Endothelial cell of umbilical vein (primary cell): ENCODE measurements around the gene CEP120. TPM values are rescaled to one million over a fixed set of nuclear protein-coding genes. Genes with fewer than 3 reads are reported as not detected.

Experiments used
- BruUV-seq: library from RNA; stranded (reverse); fragments of 400-500 nt; replicated peaks from 2 replicates; lab custom pipeline; 2021; lab: Mats Ljungman, UMichigan
- CTCF ChIA-PET: fragments of 300-600, 350-600 bp; sonication (Branson Sonifier 250); formaldehyde crosslinking; loops from one replicate; lab custom pipeline; 2021; ENCODE audit warnings: antibody characterized with exemption, inconsistent platforms; lab: Charles Lee
- POLR2A ChIA-PET: fragments of 300-600, 350-600 bp; sonication (Branson Sonifier 250); formaldehyde crosslinking; loops from one replicate; lab custom pipeline; 2021; ENCODE audit warnings: antibody characterized with exemption, inconsistent platforms; lab: Charles Lee
- DNase-seq: peaks from one replicate; pipeline ENCODE4 v3.0.0-alpha.2; 2011; ENCODE audit warnings: low read depth, low spot score
- FAIRE-seq: peaks from 2 replicates; lab custom pipeline; 2011; peaks lifted over from hg19 to GRCh38; lab: Jason Lieb, UNC
- H2AFZ ChIP-seq: 2 replicates; pipeline ENCODE4 v1.6.0; 2012; ENCODE audit warnings: low read depth, low read length, control low read depth, inconsistent platforms
- H3K27ac ChIP-seq: 2 replicates; pipeline ENCODE4 v1.5.1; 2011; ENCODE audit warnings: low read depth, mild to moderate bottlenecking, control low read depth, low read length, moderate library complexity; ENCODE audit not compliant: insufficient read depth
- H3K27me3 ChIP-seq, 2 experiments: 2 replicates each; pipeline versions ENCODE4 v1.6.0 to v1.6.1; 2011; ENCODE audit warnings: low read length in 2 of 2, mixed read lengths in 1 of 2; ENCODE audit not compliant: control insufficient read depth in 2 of 2, insufficient read depth in 2 of 2
- H3K36me3 ChIP-seq, 2 experiments: 2 replicates in 1 of 2; 3 replicates in 1 of 2; pipeline ENCODE4 v1.5.1; 2011; ENCODE audit warnings: low read length in 2 of 2, mild to moderate bottlenecking in 1 of 2, moderate library complexity in 1 of 2; ENCODE audit not compliant: control insufficient read depth in 2 of 2, insufficient read depth in 2 of 2; ENCODE audit errors: extremely low read depth in 1 of 2
- H3K4me1 ChIP-seq: 3 replicates; pipeline ENCODE4 v1.5.1; 2011; ENCODE audit warnings: mild to moderate bottlenecking, low read length; ENCODE audit not compliant: control insufficient read depth, insufficient read depth; ENCODE audit errors: extremely low read depth
- H3K4me2 ChIP-seq: 2 replicates; pipeline ENCODE4 v1.6.1; 2011; ENCODE audit warnings: low read length, control low read depth, mixed read lengths; ENCODE audit not compliant: insufficient read depth
- H3K4me3 ChIP-seq, 3 experiments: fragments of 200-600 bp in 1 of 3; sonication (generic), shearing (Covaris generic) in 1 of 3; replicated peaks in 1 of 3; 2 replicates each; pipeline ENCODE4 v1.5.1; 2011 to 2016; ENCODE audit warnings: control low read depth in 3 of 3, low read length in 3 of 3, mild to moderate bottlenecking in 2 of 3, inconsistent platforms in 1 of 3, low read depth in 1 of 3, moderate library complexity in 1 of 3; ENCODE audit not compliant: insufficient read depth in 1 of 3
- H3K79me2 ChIP-seq: 2 replicates; pipeline ENCODE4 v1.6.0; 2012; ENCODE audit warnings: low read length, inconsistent platforms; ENCODE audit not compliant: control insufficient read depth, insufficient read depth
- H3K9ac ChIP-seq: replicated peaks from 2 replicates; pipeline ENCODE3; 2011; ENCODE audit warnings: low read length, control low read depth; ENCODE audit not compliant: insufficient read depth; ENCODE audit errors: extremely low read depth
- H3K9me1 ChIP-seq: replicated peaks from 3 replicates; pipeline ENCODE4 v1.6.0; 2011; ENCODE audit warnings: mild to moderate bottlenecking, low read length; ENCODE audit not compliant: control insufficient read depth, insufficient read depth; ENCODE audit errors: extremely low read depth
- H3K9me3 ChIP-seq: replicated peaks from 2 replicates; pipeline ENCODE4 v1.5.1; 2012; ENCODE audit warnings: low read length, inconsistent platforms; ENCODE audit not compliant: control insufficient read depth, insufficient read depth
- H4K20me1 ChIP-seq: replicated peaks from 2 replicates; pipeline ENCODE3; 2011; ENCODE audit warnings: mild to moderate bottlenecking, low read length; ENCODE audit not compliant: control insufficient read depth, insufficient read depth; ENCODE audit errors: extremely low read depth
- CTCF ChIP-seq, 2 donors: IDR thresholded peaks; 1 replicate in 1 of 2; 2 replicates in 1 of 2; pipeline ENCODE4 v1.5.1; 2011; ENCODE audit warnings: low read length in 2 of 2, mild to moderate bottlenecking in 2 of 2, moderate library complexity in 2 of 2, control low read depth in 1 of 2, inconsistent platforms in 1 of 2, low read depth in 1 of 2; ENCODE audit not compliant: insufficient read depth in 1 of 2; ENCODE audit errors: extremely low read depth in 1 of 2
- EZH2 ChIP-seq: IDR thresholded peaks from 2 replicates; pipeline ENCODE4 v1.6.1; 2012; ENCODE audit warnings: borderline replicate concordance, low read depth, mild to moderate bottlenecking, moderate library complexity, low read length, inconsistent platforms; ENCODE audit not compliant: severe bottlenecking
- FOS ChIP-seq: IDR thresholded peaks from 2 replicates; pipeline ENCODE4 v1.6.1; 2011; ENCODE audit warnings: mild to moderate bottlenecking, low read length, moderate library complexity, borderline replicate concordance; ENCODE audit not compliant: insufficient read depth
- GATA2 ChIP-seq: IDR thresholded peaks from 2 replicates; pipeline ENCODE4 v1.7.0; 2011; ENCODE audit warnings: low read depth, mild to moderate bottlenecking, moderate library complexity, mixed read lengths, low read length; ENCODE audit not compliant: insufficient read length, insufficient read depth
- JUN ChIP-seq: IDR thresholded peaks from 2 replicates; pipeline ENCODE4 v1.6.1; 2011; ENCODE audit warnings: borderline replicate concordance, low read depth; ENCODE audit not compliant: insufficient read length, insufficient read depth
- MAX ChIP-seq: IDR thresholded peaks from 2 replicates; pipeline ENCODE4 v1.6.1; 2011; ENCODE audit not compliant: insufficient read depth, insufficient read length
- MYC ChIP-seq: IDR thresholded peaks from one replicate; pipeline ENCODE4 v1.6.1; 2011; ENCODE audit warnings: mild to moderate bottlenecking, low read depth, low read length
- POLR2A ChIP-seq: IDR thresholded peaks from 2 replicates; pipeline ENCODE4 v1.6.1; 2012; ENCODE audit warnings: low read depth, mild to moderate bottlenecking, control low read depth, low read length
- POLR2AphosphoS5 ChIP-seq: IDR thresholded peaks from 2 replicates; pipeline ENCODE4 v1.6.1; 2012; ENCODE audit warnings: low read depth, mild to moderate bottlenecking, control low read depth, low read length, moderate library complexity; ENCODE audit not compliant: insufficient read depth
- dilution Hi-C: fragments of 300-500 bp; cut with MboI; formaldehyde crosslinking; loops from one replicate; pipeline ENCODE4 v1.15.0; 2019; ENCODE audit warnings: low sequenced_read_pairs; ENCODE audit not compliant: extremely low pct_ligation_motif_present
- intact Hi-C: fragments of 100-400 bp; cut with micrococcal nuclease; formaldehyde crosslinking; loops from one replicate; pipeline ENCODE4 v1.10.0; 2022
- polyA plus RNA-seq, 4 experiments: library from polyadenylated mRNA; depleted of rRNA in 3 of 4; stranded (reverse) in 3 of 4; unstranded in 1 of 4; fragments of >200 nt; gene quantifications; 2 replicates each; pipeline versions ENCODE4 v1.2.1 to v1.2.3, GENCODE V29; 2011 to 2012; ENCODE audit warnings: missing spikeins in 1 of 4
- total RNA-seq: library from RNA; stranded (reverse); gene quantifications from 2 replicates; pipeline ENCODE4 v1.2.3, GENCODE V29; 2021

Gene CEP120
- total and polyA plus RNA-seq, 2 donors (not counting 3 experiments of a cell fraction or from before 2014, with no cell fraction given) = 6.6 to 18.8 TPM

- no peaks in the 10 kb centered on the region for H3K9me1 ChIP-seq
- H3K4me3 ChIP-seq = no peak overlapping the region
- H3K4me1 ChIP-seq = no peaks in the 10 kb centered on the region
- H4K20me1 ChIP-seq = no peaks in the 10 kb centered on the region
- dilution Hi-C loops (no loop called here), intact Hi-C loops (no loop called here)
- no peak for DNase-seq
- no peaks in the 10 kb centered on the region for H3K27me3 ChIP-seq
- no peak overlapping the region for H2AFZ ChIP-seq
- ChIA-PET POLR2A (no interaction called here), CTCF (interaction anchor here (1.4 kb wide), 1 partner anchor 601 kb away, joined by 3 read pairs; no protein-coding TSS in a partner anchor)
- TF ChIP-seq GATA2 (no peak), JUN (no peak), CTCF (IDR thresholded peaks at IDR 0.05; ENCODE audit: extremely low read depth in 1 of 2, insufficient read depth in 1 of 2, low read depth in 1 of 2, low read length in 2 of 2) (no peak), MAX (no peak), POLR2AphosphoS5 (no peak), MYC (no peak), FOS (no peak), EZH2 (no peak), POLR2A (no peak)
- no peak overlapping the region for H3K4me2 ChIP-seq
- no peak for FAIRE-seq
- H3K9me3 ChIP-seq = no peaks in the 10 kb centered on the region
- H3K79me2 ChIP-seq = no peaks in the 10 kb centered on the region
- no peak overlapping the region for H3K9ac ChIP-seq
- H3K36me3 ChIP-seq = no peaks in the 10 kb centered on the region
- BruUV-seq = no TSS peak
- no peak overlapping the region for H3K27ac ChIP-seq
Measured at GRCh38 chr5:123304777-123305316, 118.4 kb downstream of the CEP120 start.
